HTR-8/SVneo (cell line): Measurements from ENCODE around the gene PDZD7.

Experiments used
- DNase-seq: peaks from one replicate; pipeline ENCODE4 v3.0.0; 2011; ENCODE audit warnings: low spot score, mixed read lengths; ENCODE audit not compliant: insufficient read length
- FAIRE-seq: peaks from 2 replicates; lab custom pipeline; 2011; peaks lifted over from hg19 to GRCh38; lab: Jason Lieb, UNC

PDZD7 gene

GRCh38 chr10:101022967-101023705 is 7.8 kb downstream of the PDZD7 start:
- FAIRE-seq (no peak), DNase-seq (no peak)

GRCh38 chr10:101021692-101022251 is 9.2 kb downstream of the PDZD7 start:
- no peak for FAIRE-seq
- no peak for DNase-seq

- FAIRE-seq (no peak), DNase-seq (no peak)
These were observed 9.7 kb downstream of the PDZD7 start for GRCh38 chr10:101021239-101021638.

- no peak for DNase-seq
- no peak for FAIRE-seq
These were observed 10.4 kb downstream of the PDZD7 start for GRCh38 chr10:101020427-101021075.

- no peak for DNase-seq
These were observed 11.6 kb downstream of the PDZD7 start for GRCh38 chr10:101019440-101019703.

GRCh38 chr10:101018600-101019439 is 12.1 kb downstream of the PDZD7 start:
- peak; percentile 60 for FAIRE-seq
- DNase-seq, result peak; percentile 89

More at GRCh38 chr10:101019440-101019703, 11.6 kb downstream of the PDZD7 start:
- FAIRE-seq, result no peak

- FAIRE-seq, result no peak
- DNase-seq, result no peak
These were observed 12.8 kb downstream of the PDZD7 start for GRCh38 chr10:101018118-101018599.

GRCh38 chr10:101016814-101017213 is 14.1 kb downstream of the PDZD7 start:
- FAIRE-seq, result no peak
- DNase-seq, result no peak

GRCh38 chr10:101015582-101015973 is 15.4 kb downstream of the PDZD7 start:
- FAIRE-seq, result no peak
- no peak for DNase-seq

- no peak for FAIRE-seq
- DNase-seq, result no peak
These were observed 15.9 kb downstream of the PDZD7 start for GRCh38 chr10:101014966-101015581.

- FAIRE-seq (peak; percentile 86), DNase-seq (no peak)
These were observed 16.6 kb downstream of the PDZD7 start for GRCh38 chr10:101014230-101014884.

GRCh38 chr10:101013365-101013825 is 17.5 kb downstream of the PDZD7 start:
- no peak for DNase-seq
- FAIRE-seq, result no peak

GRCh38 chr10:101012525-101013364 is 18.2 kb downstream of the PDZD7 start:
- peak; percentile 88 for FAIRE-seq
- DNase-seq, result peak; percentile 91

GRCh38 chr10:101011517-101012423 is 19.2 kb downstream of the PDZD7 start:
- FAIRE-seq (peak; percentile 38), DNase-seq (no peak)

- FAIRE-seq, result no peak
- DNase-seq, result no peak
These were observed 20.6 kb downstream of the PDZD7 start for GRCh38 chr10:101010329-101010728.

- DNase-seq (no peak), FAIRE-seq (no peak)
These were observed 22.0 kb downstream of the PDZD7 start for GRCh38 chr10:101008823-101009423.
